GM19099 (cell line): Measurements from ENCODE around the gene RBM33.

ENCODE experiments used
- POLR2A ChIP-seq: IDR thresholded peaks from 3 replicates; pipeline ENCODE4 v1.6.1; 2011; ENCODE audit warnings: low read depth; ENCODE audit not compliant: insufficient read length; ENCODE audit errors: extremely low read depth

Gene RBM33

GRCh38 chr7:155811895-155812761, 167.7 kb downstream of the RBM33 start, which contains the start of gene SHH:
Gene SHH (minus strand): TSS chr7:155812463. CDS start chr7:155812122, 341 bp downstream.
- no peak for TF ChIP-seq POLR2A

GRCh38 chr7:155813125-155813524, 168.7 kb downstream of the RBM33 start:
- no peak for TF ChIP-seq POLR2A

GRCh38 chr7:155813546-155814315, 169.3 kb downstream of the RBM33 start:
- TF ChIP-seq POLR2A: no peak

- TF ChIP-seq POLR2A: no peak
Measured at GRCh38 chr7:155814316-155815276, 170.1 kb downstream of the RBM33 start.

- no peak for TF ChIP-seq POLR2A
Measured at GRCh38 chr7:155815332-155816191, 171.1 kb downstream of the RBM33 start.

- TF ChIP-seq POLR2A: no peak
Measured at GRCh38 chr7:155816192-155816508, 171.7 kb downstream of the RBM33 start.

- TF ChIP-seq POLR2A: no peak
Measured at GRCh38 chr7:155816996-155817395, 172.5 kb downstream of the RBM33 start.

- TF ChIP-seq POLR2A: no peak
Measured at GRCh38 chr7:155818154-155818819, 173.8 kb downstream of the RBM33 start.

- no peak for TF ChIP-seq POLR2A
Measured at GRCh38 chr7:155818820-155819168, 174.3 kb downstream of the RBM33 start.

GRCh38 chr7:155819186-155819585, 174.7 kb downstream of the RBM33 start:
- TF ChIP-seq POLR2A: no peak

GRCh38 chr7:155820246-155820645, 175.8 kb downstream of the RBM33 start:
- TF ChIP-seq POLR2A: no peak

GRCh38 chr7:155820788-155821187, 176.3 kb downstream of the RBM33 start:
- no peak for TF ChIP-seq POLR2A

GRCh38 chr7:155821851-155822250, 177.4 kb downstream of the RBM33 start:
- TF ChIP-seq POLR2A: no peak
